Body of pancreas (tissue), 4 donors: ENCODE data around the gene GORAB. TPM values are rescaled to one million over a fixed set of nuclear protein-coding genes. Genes with fewer than 3 reads are reported as not detected.
A peak's percentile ranks its signal among the peaks of the same experiment; 100 is the strongest.

Experiments
- ATAC-seq: fragments of 150-250 bp; one replicate; pipeline ENCODE4 v1.9.1; 2016
- DNase-seq, 4 donors: peaks; one replicate each; pipeline ENCODE4 v3.0.0-alpha.2; 2019
- H3K27ac ChIP-seq, 4 donors: fragments of 200-600 bp; sonication (generic); 1 replicate in 3 of 4; 2 replicates in 1 of 4; pipeline versions ENCODE4 v1.5.1 to v1.6.1; 2016 to 2019; ENCODE audit warnings: mild to moderate bottlenecking in 1 of 4, mixed read lengths in 1 of 4, moderate library complexity in 1 of 4
- H3K27me3 ChIP-seq, 2 donors: fragments of 200-600 bp; sonication (generic); one replicate each; pipeline ENCODE4 v1.6.0; 2016; ENCODE audit warnings: mild to moderate bottlenecking in 1 of 2
- H3K36me3 ChIP-seq, 2 donors: fragments of 200-600 bp; sonication (generic); replicated peaks in 1 of 2; 2 replicates each; pipeline ENCODE4 v1.5.1; 2016; ENCODE audit warnings: low read depth in 2 of 2; ENCODE audit not compliant: insufficient read depth in 1 of 2
- H3K4me1 ChIP-seq: fragments of 200-600 bp; sonication (generic); one replicate; pipeline ENCODE4 v1.6.0; 2016
- H3K4me3 ChIP-seq, 2 donors: fragments of 200-600 bp; sonication (generic); 1 replicate in 1 of 2; 2 replicates in 1 of 2; pipeline ENCODE4 v1.5.1; 2016 to 2019
- H3K9me3 ChIP-seq, 3 donors: fragments of 200-600 bp; sonication (generic); 1 replicate in 2 of 3; 2 replicates in 1 of 3; pipeline ENCODE4 v1.5.1; 2016
- CTCF ChIP-seq, 7 experiments: fragments of 450-650 bp in 4 of 7; fragments of 200-600 bp in 3 of 7; sonication (generic) in 3 of 7; IDR thresholded peaks; one replicate each; pipeline ENCODE4 v1.5.1; 2016 to 2019; ENCODE audit warnings: antibody characterized with exemption in 7 of 7
- POLR2A ChIP-seq, 3 donors: fragments of 450-650 bp; IDR thresholded peaks; one replicate each; pipeline ENCODE4 v1.6.1; 2016; ENCODE audit warnings: antibody characterized with exemption in 3 of 3, mild to moderate bottlenecking in 2 of 3
- WGBS, 2 donors: methylation state at CpG; one replicate each; pipeline ENCODE4 v1.1.5; 2017; 5-methylcytosine and 5-hydroxymethylcytosine counted together
- intact Hi-C: fragments of 100-400 bp; cut with DNase I; formaldehyde crosslinking; loops from one replicate; pipeline ENCODE4 v1.15.1; 2023
- total RNA-seq, 2 donors: library from RNA; depleted of rRNA; stranded (reverse); fragments of >200 nt; gene quantifications; one replicate each; pipeline ENCODE4 v1.1.0, GENCODE V29; 2016

Gene GORAB
- total RNA-seq, 2 donors from 2014 or later, result 7.8 to 12.9 TPM

- no peaks in the 10 kb centered on the region for H3K27me3 ChIP-seq
Measured at GRCh38 chr1:170536924-170537551, 5.1 kb downstream of the GORAB start.

GRCh38 chr1:170537798-170538503, 6.0 kb downstream of the GORAB start:
- TF ChIP-seq POLR2A (IDR thresholded peaks at IDR 0.05) (no peak), CTCF (IDR thresholded peaks at IDR 0.05) (no peak)
- peak in 1 of 4 donors; percentile 24 for DNase-seq
- intact Hi-C loops, result no loop called here
- peak; percentile 87 for ATAC-seq
- Histone ChIP-seq H3K27ac (peak overlapping the region in 3 of 4 donors; percentile 22 to 75 (median 51)), H3K4me1 (peaks cover 46% of the 10 kb centered on the region), H3K27me3 (no peaks in the 10 kb centered on the region), H3K9me3 (no peaks in the 10 kb centered on the region), H3K4me3 (no peak overlapping the region), H3K36me3 (peaks cover 3% of the 10 kb centered on the region in 2 donors)

More at GRCh38 chr1:170536924-170537551, 5.1 kb downstream of the GORAB start:
- intact Hi-C loops, result no loop called here
- WGBS, 2 donors, result 75 to 85% methylated on average over 1 of the region's 1 CpG
- peak overlapping the region in 3 of 4 donors; percentile 37 to 75 (median 51) for H3K27ac ChIP-seq
- no peak overlapping the region for H3K4me3 ChIP-seq
- TF ChIP-seq POLR2A (IDR thresholded peaks at IDR 0.05) (no peak), CTCF (IDR thresholded peaks at IDR 0.05) (no peak)
- H3K9me3 ChIP-seq, result no peaks in the 10 kb centered on the region
- ATAC-seq (no peak), DNase-seq (no peak)
- peaks cover 49% of the 10 kb centered on the region for H3K4me1 ChIP-seq
- H3K36me3 ChIP-seq, result peaks cover 0 to 1% of the 10 kb centered on the region in 2 donors

- Histone ChIP-seq H3K4me1 (peaks cover 39% of the 10 kb centered on the region), H3K27ac (peak overlapping the region in 3 of 4 donors; percentile 11 to 75 (median 51)), H3K4me3 (no peak overlapping the region), H3K36me3 (peaks cover 6 to 7% of the 10 kb centered on the region in 2 donors), H3K9me3 (no peaks in the 10 kb centered on the region), H3K27me3 (no peaks in the 10 kb centered on the region)
- intact Hi-C loops, result no loop called here
- no peak for ATAC-seq
- no peak for DNase-seq
- TF ChIP-seq CTCF (IDR thresholded peaks at IDR 0.05) (no peak), POLR2A (IDR thresholded peaks at IDR 0.05) (no peak)
Measured at GRCh38 chr1:170538687-170539086, 6.7 kb downstream of the GORAB start.

GRCh38 chr1:170539154-170539553, 7.2 kb downstream of the GORAB start:
- no peak for DNase-seq
- TF ChIP-seq POLR2A (IDR thresholded peaks at IDR 0.05) (no peak), CTCF (IDR thresholded peaks at IDR 0.05) (no peak)
- peak overlapping the region in 2 of 4 donors; percentile 51 to 75 for H3K27ac ChIP-seq
- WGBS, 2 donors, result 91 to 97% methylated on average over 9 of the region's 9 CpGs
- no peaks in the 10 kb centered on the region for H3K9me3 ChIP-seq
- H3K4me1 ChIP-seq, result peaks cover 38% of the 10 kb centered on the region
- H3K4me3 ChIP-seq, result no peak overlapping the region
- peaks cover 6 to 8% of the 10 kb centered on the region in 2 donors for H3K36me3 ChIP-seq
- intact Hi-C loops, result no loop called here
- no peak for ATAC-seq
- no peaks in the 10 kb centered on the region for H3K27me3 ChIP-seq
